ENCODE results near the gene LEFTY1.

- peak in 5 of 6 experiments; percentile 19 to 60 (median 27) for TF ChIP-seq CTCF (IDR thresholded peaks at IDR 0.05)
- peak; percentile 4 to 92 for TF ChIP-seq POLR2A (IDR thresholded peaks at IDR 0.05)
Measured at GRCh38 chr1:225881959-225882693, 6.8 kb downstream of the LEFTY1 start, which contains the start of gene TMEM63A.

Measured in thyroid gland (tissue), 4 donors.